ENCODE results near the gene WDFY4. TPM values are rescaled to one million over a fixed set of nuclear protein-coding genes. Genes with fewer than 3 reads are reported as not detected.

Gene WDFY4
- total and polyA plus RNA-seq, 2 donors (not counting 1 experiment from before 2014, with no cell fraction given) = 0.06 to 0.66 TPM

- Histone ChIP-seq H3K9ac (ENCODE audit: insufficient read depth, low read length) (no peak overlapping the region), H3K27me3 (ENCODE audit: control insufficient read depth, insufficient read depth, low read length) (no peaks in the 10 kb centered on the region), H3K9me3 (ENCODE audit: control insufficient read depth, insufficient read depth, low read depth, low read length) (no peaks in the 10 kb centered on the region), H3K36me3 (ENCODE audit: control insufficient read depth, insufficient read depth, low read length) (no peaks in the 10 kb centered on the region), H3K4me2 (ENCODE audit: extremely low read depth, insufficient read depth, low read length) (no peak overlapping the region), H3K4me1 (ENCODE audit: control insufficient read depth, extremely low read depth, insufficient read depth, low read length) (no peaks in the 10 kb centered on the region), H3K27ac (ENCODE audit: insufficient read depth, low read length) (no peak overlapping the region), H4K20me1 (ENCODE audit: control insufficient read depth, extremely low read depth, insufficient read depth, low read length) (no peaks in the 10 kb centered on the region), H2AFZ (ENCODE audit: low read length) (no peak overlapping the region), H3K79me2 (ENCODE audit: control insufficient read depth, insufficient read depth, low read length) (no peaks in the 10 kb centered on the region), H3K4me3 (replicated peaks in 1 of 4; ENCODE audit: control extremely low read depth in 1 of 4, insufficient read depth in 1 of 4, low read depth in 3 of 4, low read length in 4 of 4) (no peak overlapping the region)
- DNase-seq (ENCODE audit: low read depth in 2 of 2) = no peak
- TF ChIP-seq EZH2 (IDR thresholded peaks at IDR 0.05; ENCODE audit: low read length, missing control alignments) = no peak
These were observed 133.4 kb downstream of the WDFY4 start for GRCh38 chr10:48818081-48818480.

GRCh38 chr10:48818861-48819520, 134.3 kb downstream of the WDFY4 start:
- Histone ChIP-seq H4K20me1 (ENCODE audit: control insufficient read depth, extremely low read depth, insufficient read depth, low read length) (no peaks in the 10 kb centered on the region), H3K9me3 (ENCODE audit: control insufficient read depth, insufficient read depth, low read depth, low read length) (no peaks in the 10 kb centered on the region), H3K79me2 (ENCODE audit: control insufficient read depth, insufficient read depth, low read length) (no peaks in the 10 kb centered on the region), H2AFZ (ENCODE audit: low read length) (no peak overlapping the region), H3K9ac (ENCODE audit: insufficient read depth, low read length) (no peak overlapping the region), H3K27ac (ENCODE audit: insufficient read depth, low read length) (no peak overlapping the region), H3K4me3 (replicated peaks in 1 of 4; ENCODE audit: control extremely low read depth in 1 of 4, insufficient read depth in 1 of 4, low read depth in 3 of 4, low read length in 4 of 4) (no peak overlapping the region), H3K4me2 (ENCODE audit: extremely low read depth, insufficient read depth, low read length) (no peak overlapping the region), H3K4me1 (ENCODE audit: control insufficient read depth, extremely low read depth, insufficient read depth, low read length) (no peaks in the 10 kb centered on the region), H3K36me3 (ENCODE audit: control insufficient read depth, insufficient read depth, low read length) (no peaks in the 10 kb centered on the region), H3K27me3 (ENCODE audit: control insufficient read depth, insufficient read depth, low read length) (no peaks in the 10 kb centered on the region)
- TF ChIP-seq CTCF (conservative IDR thresholded peaks at IDR 0.05 in 1 of 2, IDR thresholded peaks at IDR 0.05 in 1 of 2; ENCODE audit: low read depth in 1 of 2, low read length in 2 of 2) = no peak
- TF ChIP-seq EZH2 (IDR thresholded peaks at IDR 0.05; ENCODE audit: low read length, missing control alignments) = no peak
- no peak for DNase-seq (ENCODE audit: low read depth in 2 of 2)

GRCh38 chr10:48819783-48820182, 135.1 kb downstream of the WDFY4 start:
- H3K36me3 ChIP-seq (ENCODE audit: control insufficient read depth, insufficient read depth, low read length) = no peaks in the 10 kb centered on the region
- H4K20me1 ChIP-seq (ENCODE audit: control insufficient read depth, extremely low read depth, insufficient read depth, low read length) = no peaks in the 10 kb centered on the region
- H3K27me3 ChIP-seq (ENCODE audit: control insufficient read depth, insufficient read depth, low read length) = no peaks in the 10 kb centered on the region
- no peaks in the 10 kb centered on the region for H3K9me3 ChIP-seq (ENCODE audit: control insufficient read depth, insufficient read depth, low read depth, low read length)
- no peak overlapping the region for H3K4me2 ChIP-seq (ENCODE audit: extremely low read depth, insufficient read depth, low read length)
- H3K4me3 ChIP-seq (replicated peaks in 1 of 4; ENCODE audit: control extremely low read depth in 1 of 4, insufficient read depth in 1 of 4, low read depth in 3 of 4, low read length in 4 of 4) = no peak overlapping the region
- DNase-seq (ENCODE audit: low read depth in 2 of 2) = no peak
- H2AFZ ChIP-seq (ENCODE audit: low read length) = no peak overlapping the region
- TF ChIP-seq EZH2 (IDR thresholded peaks at IDR 0.05; ENCODE audit: low read length, missing control alignments) (no peak), CTCF (conservative IDR thresholded peaks at IDR 0.05 in 1 of 2, IDR thresholded peaks at IDR 0.05 in 1 of 2; ENCODE audit: low read depth in 1 of 2, low read length in 2 of 2) (no peak)
- H3K79me2 ChIP-seq (ENCODE audit: control insufficient read depth, insufficient read depth, low read length) = no peaks in the 10 kb centered on the region
- no peak overlapping the region for H3K9ac ChIP-seq (ENCODE audit: insufficient read depth, low read length)
- no peak overlapping the region for H3K27ac ChIP-seq (ENCODE audit: insufficient read depth, low read length)
- no peaks in the 10 kb centered on the region for H3K4me1 ChIP-seq (ENCODE audit: control insufficient read depth, extremely low read depth, insufficient read depth, low read length)
